Measurements from ENCODE around the gene ITGB2. TPM values are rescaled to one million over a fixed set of nuclear protein-coding genes. Genes with fewer than 3 reads are reported as not detected.
"Not testable (repeated sequence)": the region's sequence is repeated elsewhere in the genome, so short reads cannot be mapped to it uniquely, and the experiment has no call there.

The ITGB2 gene
- total RNA-seq, 1 experiment from 2014 or later, result 1.4 TPM

GRCh38 chr21:44917446-44918106 is 3.1 kb downstream of the ITGB2 start:
- no peaks in the 10 kb centered on the region for H3K36me3 ChIP-seq (replicated peaks; ENCODE audit: control insufficient read depth, insufficient read depth, low read length)
- no peak for DNase-seq
- H3K27me3 ChIP-seq (ENCODE audit: control insufficient read depth, insufficient read depth, low read length), result peaks cover 49% of the 10 kb centered on the region
- H3K4me3 ChIP-seq (ENCODE audit: insufficient read depth, low read depth, low read length), result no peak overlapping the region

- Histone ChIP-seq H3K36me3 (replicated peaks; ENCODE audit: control insufficient read depth, insufficient read depth, low read length) (no peaks in the 10 kb centered on the region), H3K27me3 (ENCODE audit: control insufficient read depth, insufficient read depth, low read length) (peaks cover 43% of the 10 kb centered on the region), H3K4me3 (ENCODE audit: insufficient read depth, low read depth, low read length) (no peak overlapping the region)
- DNase-seq, result no peak
Measured at GRCh38 chr21:44916965-44917364, 3.7 kb downstream of the ITGB2 start.

- DNase-seq, result no peak
Measured at GRCh38 chr21:44914176-44914874, 6.4 kb downstream of the ITGB2 start.

GRCh38 chr21:44913425-44914175 is 7.1 kb downstream of the ITGB2 start:
- H3K27me3 ChIP-seq (ENCODE audit: control insufficient read depth, insufficient read depth, low read length), result peaks cover 15% of the 10 kb centered on the region
- H3K36me3 ChIP-seq (replicated peaks; ENCODE audit: control insufficient read depth, insufficient read depth, low read length), result no peaks in the 10 kb centered on the region
- no peak for DNase-seq
- H3K4me3 ChIP-seq (ENCODE audit: insufficient read depth, low read depth, low read length), result no peak overlapping the region

More at GRCh38 chr21:44914176-44914874, 6.4 kb downstream of the ITGB2 start:
- peaks cover 19% of the 10 kb centered on the region for H3K27me3 ChIP-seq (ENCODE audit: control insufficient read depth, insufficient read depth, low read length)
- H3K36me3 ChIP-seq (replicated peaks; ENCODE audit: control insufficient read depth, insufficient read depth, low read length), result no peaks in the 10 kb centered on the region
- H3K4me3 ChIP-seq (ENCODE audit: insufficient read depth, low read depth, low read length), result no peak overlapping the region

- not testable (repeated sequence) for DNase-seq; H3K4me3 ChIP-seq (ENCODE audit: insufficient read depth, low read depth, low read length); H3K36me3 ChIP-seq (replicated peaks; ENCODE audit: control insufficient read depth, insufficient read depth, low read length); H3K27me3 ChIP-seq (ENCODE audit: control insufficient read depth, insufficient read depth, low read length)
Measured at GRCh38 chr21:44912506-44913412, 7.9 kb downstream of the ITGB2 start.

- no peak for DNase-seq
- Histone ChIP-seq H3K27me3 (ENCODE audit: control insufficient read depth, insufficient read depth, low read length) (peaks cover 2% of the 10 kb centered on the region; the same call in 1 of the 2 replicates), H3K4me3 (ENCODE audit: insufficient read depth, low read depth, low read length) (no peak overlapping the region), H3K36me3 (replicated peaks; ENCODE audit: control insufficient read depth, insufficient read depth, low read length) (no peaks in the 10 kb centered on the region)
Measured at GRCh38 chr21:44912158-44912473, 8.6 kb downstream of the ITGB2 start.

GRCh38 chr21:44911384-44912157 is 9.1 kb downstream of the ITGB2 start:
- DNase-seq, result peak; percentile 81
- no peaks in the 10 kb centered on the region; the same call in 1 of the 2 replicates for H3K27me3 ChIP-seq (ENCODE audit: control insufficient read depth, insufficient read depth, low read length)
- no peak overlapping the region for H3K4me3 ChIP-seq (ENCODE audit: insufficient read depth, low read depth, low read length)
- no peaks in the 10 kb centered on the region for H3K36me3 ChIP-seq (replicated peaks; ENCODE audit: control insufficient read depth, insufficient read depth, low read length)

DNA sequence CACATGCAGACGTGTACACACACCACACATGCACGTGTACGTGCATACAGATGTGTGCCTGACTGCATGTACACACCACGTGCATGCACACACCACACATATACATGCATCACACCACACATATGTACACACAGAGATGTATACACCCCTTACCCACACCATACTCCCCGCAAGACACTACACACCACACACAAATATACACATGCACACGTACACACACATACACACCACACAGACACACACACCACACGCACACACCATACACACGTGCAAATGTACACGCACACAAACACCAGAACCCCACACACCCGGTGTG is 9.7 kb downstream of the ITGB2 start:
- no peaks in the 10 kb centered on the region; the same call in 1 of the 2 replicates for H3K27me3 ChIP-seq (ENCODE audit: control insufficient read depth, insufficient read depth, low read length)
- DNase-seq, result no peak
- no peak overlapping the region for H3K4me3 ChIP-seq (ENCODE audit: insufficient read depth, low read depth, low read length)
- H3K36me3 ChIP-seq (replicated peaks; ENCODE audit: control insufficient read depth, insufficient read depth, low read length), result no peaks in the 10 kb centered on the region

DNA sequence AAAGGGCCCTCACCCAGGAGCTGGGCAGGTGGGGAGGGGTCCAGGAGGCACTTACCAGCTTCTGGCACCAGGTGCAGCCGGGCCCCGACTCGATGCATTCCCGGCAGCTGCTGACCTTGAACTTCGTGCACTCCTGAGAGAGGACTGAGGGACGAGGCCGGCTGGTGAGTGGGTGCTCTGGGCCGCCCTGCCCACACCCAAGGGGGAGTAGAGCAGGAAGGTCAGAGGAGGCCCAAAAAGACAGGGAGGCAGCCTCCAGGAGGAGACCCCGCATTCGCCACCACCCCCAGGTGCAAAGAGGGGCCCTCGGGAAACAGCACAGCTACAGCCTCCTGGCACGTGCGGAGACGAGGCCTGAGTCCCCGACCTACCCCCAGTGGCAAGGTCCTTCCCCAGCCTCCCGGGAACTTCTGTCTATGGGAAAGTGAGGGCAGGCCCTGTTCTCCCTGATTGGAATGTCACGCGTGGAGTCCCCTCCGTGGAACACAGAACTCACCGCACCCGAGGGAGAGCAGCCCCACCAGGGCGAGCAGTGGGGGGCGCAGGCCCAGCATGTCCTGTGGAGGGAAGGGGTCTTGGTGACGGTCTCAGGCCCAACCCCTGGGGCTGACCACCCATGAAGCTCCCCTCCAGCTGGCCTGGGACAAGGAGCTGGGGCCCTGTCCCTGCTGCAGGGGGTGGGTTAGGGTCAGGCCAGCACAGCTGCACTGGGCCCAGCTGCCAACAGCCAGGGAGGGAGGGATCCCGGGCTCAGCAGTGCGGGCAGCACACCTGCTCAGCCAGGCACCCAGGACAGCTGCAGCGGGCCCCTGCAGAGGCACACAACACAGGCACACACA is 10.3 kb downstream of the ITGB2 start:
- H3K36me3 ChIP-seq (replicated peaks; ENCODE audit: control insufficient read depth, insufficient read depth, low read length), result no peaks in the 10 kb centered on the region
- DNase-seq, result no peak
- H3K27me3 ChIP-seq (ENCODE audit: control insufficient read depth, insufficient read depth, low read length), result no peaks in the 10 kb centered on the region; the same call in 1 of the 2 replicates
- no peak overlapping the region for H3K4me3 ChIP-seq (ENCODE audit: insufficient read depth, low read depth, low read length)

GRCh38 chr21:44909719-44910118 is 11.0 kb downstream of the ITGB2 start:
- Histone ChIP-seq H3K4me3 (ENCODE audit: insufficient read depth, low read depth, low read length) (no peak overlapping the region), H3K27me3 (ENCODE audit: control insufficient read depth, insufficient read depth, low read length) (no peaks in the 10 kb centered on the region; the same call in 1 of the 2 replicates), H3K36me3 (replicated peaks; ENCODE audit: control insufficient read depth, insufficient read depth, low read length) (no peaks in the 10 kb centered on the region)
- DNase-seq, result no peak

DNA sequence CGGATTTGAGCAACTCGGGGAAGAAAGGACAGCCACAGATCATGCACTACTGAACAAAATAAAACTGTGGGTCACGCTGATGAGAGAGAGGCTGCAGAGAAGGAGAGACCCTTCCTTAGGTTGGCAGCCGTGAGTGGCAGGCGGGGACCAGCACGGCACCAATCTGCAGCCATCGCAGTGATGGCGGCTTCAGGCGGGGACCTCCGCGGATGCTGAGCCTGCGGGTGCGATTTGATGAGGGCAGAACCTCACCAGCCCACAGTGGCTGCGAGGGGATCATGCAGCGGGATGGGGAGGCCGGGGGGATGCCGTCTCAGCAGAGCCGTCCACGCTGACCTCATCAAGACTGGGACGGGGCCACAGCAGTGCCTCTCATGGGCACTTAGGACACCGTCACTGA is 11.8 kb downstream of the ITGB2 start:
- DNase-seq, result no peak
- Histone ChIP-seq H3K27me3 (ENCODE audit: control insufficient read depth, insufficient read depth, low read length) (no peaks in the 10 kb centered on the region; the same call in 1 of the 2 replicates), H3K36me3 (replicated peaks; ENCODE audit: control insufficient read depth, insufficient read depth, low read length) (no peaks in the 10 kb centered on the region), H3K4me3 (ENCODE audit: insufficient read depth, low read depth, low read length) (no peak overlapping the region)

DNA sequence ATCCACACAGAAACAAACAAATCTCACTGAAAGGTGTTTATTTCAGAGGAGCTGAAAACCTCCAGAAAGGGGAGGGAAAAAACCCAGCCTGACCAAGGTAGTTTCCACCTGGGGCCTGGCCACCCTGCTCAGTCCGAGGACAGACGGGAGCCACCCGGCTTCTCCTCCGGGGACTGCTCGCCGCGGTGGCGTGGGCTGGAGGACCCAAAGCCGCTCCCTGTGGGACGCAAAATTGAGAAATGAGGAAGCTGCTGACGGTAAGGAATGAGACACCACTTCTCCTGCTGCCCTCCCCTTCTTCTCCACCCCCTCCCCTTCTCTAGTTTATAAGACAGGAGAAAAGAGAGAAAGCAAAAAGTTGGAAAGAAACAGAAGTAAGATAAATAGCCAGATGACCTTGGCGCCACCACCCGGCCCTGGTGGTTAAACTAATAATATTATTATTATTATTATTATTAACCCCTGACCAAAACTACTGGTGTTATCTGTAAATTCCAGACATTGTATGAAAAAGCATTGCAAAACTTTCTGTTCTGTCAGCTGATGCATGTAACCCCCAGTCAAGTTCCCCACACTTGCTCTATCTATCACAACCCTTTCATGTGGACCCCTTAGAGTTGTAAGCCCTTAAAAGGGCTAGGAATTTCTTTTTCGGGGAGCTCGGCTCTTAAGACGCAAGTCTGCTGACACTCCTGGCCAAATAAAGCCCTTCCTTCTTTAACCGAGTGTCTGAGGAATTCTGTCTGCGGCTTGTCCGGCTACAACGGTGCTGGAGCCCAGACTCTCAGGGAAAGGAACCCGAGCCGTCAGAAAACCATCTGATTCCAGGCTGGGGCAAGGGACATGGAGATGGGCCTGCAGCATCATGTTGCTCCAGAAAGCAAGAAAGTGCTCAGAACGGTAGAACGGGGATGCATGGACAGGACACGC is 12.5 kb downstream of the ITGB2 start:
- DNase-seq, result no peak
- no peaks in the 10 kb centered on the region; the same call in 1 of the 2 replicates for H3K27me3 ChIP-seq (ENCODE audit: control insufficient read depth, insufficient read depth, low read length)
- H3K36me3 ChIP-seq (replicated peaks; ENCODE audit: control insufficient read depth, insufficient read depth, low read length), result no peaks in the 10 kb centered on the region
- no peak overlapping the region for H3K4me3 ChIP-seq (ENCODE audit: insufficient read depth, low read depth, low read length)
